PC-9 (cell line): ENCODE results near the gene RIPOR3. TPM values are rescaled to one million over a fixed set of nuclear protein-coding genes. Genes with fewer than 3 reads are reported as not detected.
"Not testable (repeated sequence)": the region's sequence is repeated elsewhere in the genome, so short reads cannot be mapped to it uniquely, and the experiment has no call there.

Source experiments
- BruUV-seq: library from RNA; stranded (reverse); fragments of 400-500 nt; replicated peaks from 2 replicates; lab custom pipeline; 2021; lab: Mats Ljungman, UMichigan
- CTCF ChIA-PET: fragments of 300-600 bp; sonication (Branson Sonifier 250); formaldehyde crosslinking; loops from one replicate; lab custom pipeline; 2022; ENCODE audit warnings: antibody characterized with exemption; lab: Charles Lee
- POLR2A ChIA-PET: fragments of 300-600 bp; sonication (Branson Sonifier 250); formaldehyde crosslinking; loops from one replicate; lab custom pipeline; 2022; ENCODE audit warnings: antibody characterized with exemption; ENCODE audit not compliant: unreplicated experiment; lab: Charles Lee
- DNase-seq, 2 experiments: peaks; one replicate each; pipeline versions ENCODE4 v3.0.0 to v3.0.0-alpha.2; 2015 to 2022; ENCODE audit warnings: mixed read lengths in 1 of 2
- H2AFZ ChIP-seq: fragments of 200-600 bp; sonication (generic); 2 replicates; pipeline ENCODE4 v1.8.1; 2017; ENCODE audit warnings: antibody characterized with exemption
- H3F3A ChIP-seq: fragments of 200-600 bp; sonication (generic); 2 replicates; pipeline ENCODE4 v1.8.1; 2017; ENCODE audit warnings: antibody characterized with exemption, mild to moderate bottlenecking, low read depth; ENCODE audit not compliant: insufficient read depth
- H3K27ac ChIP-seq: fragments of 200-600 bp; sonication (generic); 2 replicates; pipeline ENCODE4 v1.6.1; 2016; ENCODE audit warnings: mixed run types
- H3K27me3 ChIP-seq: fragments of 200-600 bp; sonication (generic); 2 replicates; pipeline ENCODE4 v1.6.1; 2016; ENCODE audit warnings: low read depth, mixed run types; ENCODE audit not compliant: insufficient read depth
- H3K36me3 ChIP-seq: fragments of 200-600 bp; sonication (generic); 2 replicates; pipeline ENCODE4 v1.6.1; 2016; ENCODE audit warnings: low read depth, mixed run types
- H3K4me1 ChIP-seq: fragments of 200-600 bp; sonication (generic); replicated peaks from 2 replicates; pipeline ENCODE4 v1.6.1; 2016; ENCODE audit warnings: mixed run types; ENCODE audit not compliant: insufficient read depth
- H3K4me2 ChIP-seq: fragments of 200-600 bp; sonication (generic); 2 replicates; pipeline ENCODE4 v1.6.1; 2017; ENCODE audit warnings: mixed run types
- H3K4me3 ChIP-seq: fragments of 200-600 bp; sonication (generic); 2 replicates; pipeline ENCODE4 v1.6.1; 2016; ENCODE audit warnings: mixed run types
- H3K79me2 ChIP-seq: fragments of 200-600 bp; sonication (generic); 2 replicates; pipeline ENCODE4 v1.6.1; 2017; ENCODE audit warnings: low read depth, mixed run types
- H3K9me2 ChIP-seq: fragments of 200-600 bp; sonication (generic); 2 replicates; pipeline ENCODE4 v1.8.1; 2017; ENCODE audit warnings: mild to moderate bottlenecking; ENCODE audit not compliant: insufficient read depth
- H3K9me3 ChIP-seq: fragments of 200-600 bp; sonication (generic); 2 replicates; pipeline ENCODE4 v1.8.1; 2016; ENCODE audit warnings: low read depth; ENCODE audit not compliant: insufficient read depth
- H4K20me1 ChIP-seq: fragments of 200-600 bp; sonication (generic); 2 replicates; pipeline ENCODE4 v1.8.1; 2017; ENCODE audit not compliant: insufficient read depth
- CTCF ChIP-seq: fragments of 200-600 bp; sonication (generic); conservative IDR thresholded peaks from 2 replicates; pipeline ENCODE4 v1.6.1; 2017; ENCODE audit warnings: mixed run types, antibody characterized with exemption, mild to moderate bottlenecking, moderate library complexity
- EZH2 ChIP-seq: fragments of 200-600 bp; sonication (generic); IDR thresholded peaks from 2 replicates; pipeline ENCODE4 v1.8.0; 2017; ENCODE audit warnings: antibody characterized with exemption, low read depth
- intact Hi-C: fragments of 100-400 bp; cut with micrococcal nuclease; formaldehyde crosslinking; loops from one replicate; pipeline ENCODE4 v1.10.0; 2022; ENCODE audit not compliant: unreplicated experiment
- total RNA-seq: library from RNA; stranded (reverse); gene quantifications from 2 replicates; pipeline ENCODE4 v1.2.3, GENCODE V29; 2021

RIPOR3 gene
- total RNA-seq, 1 experiment from 2014 or later, result 6.3 TPM

- BruUV-seq, result no TSS peak
- TF ChIP-seq CTCF (no peak), EZH2 (no peak)
- CTCF ChIA-PET, result interaction anchor here (0.5 to 0.7 kb wide), 2 partner anchors 8 to 92 kb away, joined by 3 read pairs; no protein-coding TSS in a partner anchor
- H3K4me3 ChIP-seq, result no peak overlapping the region
- no peaks in the 10 kb centered on the region; the same call in none of the 2 replicates for H3F3A ChIP-seq
- H4K20me1 ChIP-seq, result no peaks in the 10 kb centered on the region
- DNase-seq, result no peak
- H3K27me3 ChIP-seq, result no peaks in the 10 kb centered on the region
- no peaks in the 10 kb centered on the region for H3K36me3 ChIP-seq
- no peaks in the 10 kb centered on the region for H3K79me2 ChIP-seq
- no peak overlapping the region for H2AFZ ChIP-seq
- H3K9me2 ChIP-seq, result no peaks in the 10 kb centered on the region
- H3K4me2 ChIP-seq, result no peak overlapping the region
- intact Hi-C loops, result no loop called here
- H3K4me1 ChIP-seq, result peaks cover 6% of the 10 kb centered on the region; the same call in 1 of the 2 replicates
- no peaks in the 10 kb centered on the region for H3K9me3 ChIP-seq
- POLR2A ChIA-PET, result no interaction called here
- H3K27ac ChIP-seq, result no peak overlapping the region
These were observed 10.0 kb upstream of the RIPOR3 start for GRCh38 chr20:50701041-50701963.

GRCh38 chr20:50699688-50700087 is 8.3 kb upstream of the RIPOR3 start:
- no TSS peak for BruUV-seq
- Histone ChIP-seq H3K4me1 (peaks cover 2% of the 10 kb centered on the region; the same call in 1 of the 2 replicates), H3K4me3 (no peak overlapping the region), H3K4me2 (no peak overlapping the region), H3K9me3 (no peaks in the 10 kb centered on the region), H3K36me3 (no peaks in the 10 kb centered on the region), H2AFZ (no peak overlapping the region), H3K79me2 (no peaks in the 10 kb centered on the region), H3K27me3 (no peaks in the 10 kb centered on the region), H3K9me2 (no peaks in the 10 kb centered on the region), H4K20me1 (no peaks in the 10 kb centered on the region), H3K27ac (no peak overlapping the region), H3F3A (peaks cover 6% of the 10 kb centered on the region; the same call in 1 of the 2 replicates)
- DNase-seq, result no peak
- POLR2A ChIA-PET, result no interaction called here
- TF ChIP-seq EZH2 (no peak), CTCF (no peak)
- CTCF ChIA-PET, result no interaction called here
- intact Hi-C loops, result no loop called here

GRCh38 chr20:50698255-50698654 is 6.9 kb upstream of the RIPOR3 start:
- H3K4me1 ChIP-seq, H3F3A ChIP-seq, BruUV-seq, intact Hi-C loops, H3K27me3 ChIP-seq, DNase-seq, H3K79me2 ChIP-seq, CTCF ChIA-PET, POLR2A ChIA-PET, H2AFZ ChIP-seq, H3K4me2 ChIP-seq, H4K20me1 ChIP-seq, H3K4me3 ChIP-seq, H3K9me3 ChIP-seq, H3K9me2 ChIP-seq, H3K36me3 ChIP-seq, H3K27ac ChIP-seq: not testable (repeated sequence)
